Activated CD4-positive, alpha-beta T cell treated with anti-CD3 and anti-CD28 coated beads, Interleukin-2, amount 50 U/mL, for 48 hours (primary cell): ENCODE measurements around the gene MEF2A.
"Not testable (repeated sequence)": the region's sequence is repeated elsewhere in the genome, so short reads cannot be mapped to it uniquely, and the experiment has no call there.

Experiments
- DNase-seq, 2 experiments: peaks; one replicate each; pipeline ENCODE4 v3.0.0-alpha.2; 2020

The MEF2A gene

GRCh38 chr15:99565299-99566156 is at the start of gene MEF2A:
TSS of gene MEF2A (plus strand) at chr15:99565984. CDS start at chr15:99633120, 67,136 bp downstream.
- DNase-seq: peak; percentile 93 to 94

- no peak for DNase-seq
These were observed 47.6 kb upstream of the MEF2A start for GRCh38 chr15:99518191-99518590.

- not testable (repeated sequence) for DNase-seq
These were observed 46.4 kb upstream of the MEF2A start for GRCh38 chr15:99519366-99519765.

DNA sequence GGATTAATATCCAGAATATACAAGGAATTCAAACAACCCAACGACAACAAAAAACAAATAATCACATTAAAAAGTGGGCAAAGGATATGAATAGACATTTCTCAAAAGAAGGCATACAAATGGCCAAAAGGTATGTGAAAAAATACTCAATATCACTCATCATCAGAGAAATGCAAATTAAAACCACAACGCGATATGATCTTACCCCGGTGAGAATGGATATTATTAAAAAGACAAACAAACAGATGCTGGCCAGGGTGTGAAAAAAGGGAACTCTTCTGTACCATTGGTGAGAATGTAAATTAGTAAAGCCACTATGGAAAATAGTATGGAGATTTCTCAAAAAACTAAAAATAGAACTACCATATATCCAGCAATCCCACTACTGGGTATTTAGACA is 43.5 kb upstream of the MEF2A start:
- DNase-seq: no peak

DNA sequence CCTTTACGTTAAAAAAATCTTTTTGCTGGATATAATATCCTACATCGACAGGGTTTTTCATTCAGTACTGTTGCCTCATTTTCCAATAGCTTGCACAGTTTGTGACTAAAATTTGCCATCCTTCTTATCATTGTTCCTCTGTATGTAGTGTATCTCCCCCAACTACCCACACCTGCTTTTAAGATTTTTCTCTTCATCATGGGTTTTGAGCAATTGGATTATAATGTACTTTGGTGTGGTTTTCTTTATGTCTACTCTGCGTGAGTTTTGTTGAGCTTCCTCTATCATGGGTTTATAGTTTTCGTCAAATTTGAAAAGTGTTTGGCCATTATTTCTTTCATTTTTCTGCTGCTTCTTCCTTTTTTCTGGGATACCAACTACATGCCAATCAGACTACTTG is 39.6 kb upstream of the MEF2A start:
- no peak for DNase-seq

GRCh38 chr15:99526671-99527070 is 39.1 kb upstream of the MEF2A start:
- DNase-seq: no peak

DNA sequence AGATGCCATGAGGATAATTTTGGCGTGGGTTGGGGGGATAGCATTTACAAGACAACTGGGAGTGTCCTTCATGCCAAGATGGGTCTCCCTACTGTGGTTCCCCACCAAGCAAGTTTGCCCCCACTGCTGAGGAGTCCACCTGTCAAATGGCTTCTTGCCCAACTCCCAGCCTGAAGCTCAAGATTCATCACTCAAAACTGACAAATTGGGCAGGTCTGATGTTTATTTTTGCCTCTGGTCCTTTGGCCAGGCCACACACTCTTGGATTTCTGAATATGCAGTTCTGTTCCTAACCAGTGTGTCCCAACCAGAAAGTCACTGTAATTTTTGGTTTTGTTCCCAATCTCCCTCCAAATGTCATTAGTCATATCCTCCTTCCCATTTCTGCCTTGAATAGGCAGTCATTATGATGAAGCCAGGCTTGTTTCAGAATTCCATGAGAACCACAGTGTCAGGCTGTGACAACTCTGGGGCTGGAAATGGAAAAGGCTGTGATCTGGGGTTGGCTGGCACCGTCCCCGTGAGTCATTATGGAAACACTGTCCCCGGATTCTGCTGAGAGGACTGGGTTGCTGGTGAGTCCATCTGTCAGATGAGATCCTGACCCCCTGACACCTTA is 29.3 kb upstream of the MEF2A start:
- DNase-seq: no peak

DNA sequence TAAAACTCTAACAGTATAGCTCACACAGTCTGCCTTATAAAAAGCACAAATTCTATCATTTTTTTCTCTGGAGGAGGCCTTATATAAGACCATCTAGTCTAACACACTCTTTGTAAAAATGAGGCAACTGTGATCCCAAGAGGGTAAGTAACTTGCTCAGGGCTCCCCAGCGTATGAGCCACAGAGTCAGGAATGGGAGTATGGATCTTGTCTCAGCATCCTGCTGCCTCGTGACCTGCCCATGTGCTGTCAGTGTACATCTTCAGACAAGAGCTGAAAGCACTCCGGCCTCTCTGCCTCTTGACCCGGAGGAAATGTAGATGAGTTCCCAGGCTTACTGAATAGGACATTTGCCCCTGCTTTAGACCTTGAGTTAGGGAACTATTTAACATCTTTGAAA is 28.4 kb upstream of the MEF2A start:
- no peak for DNase-seq

DNA sequence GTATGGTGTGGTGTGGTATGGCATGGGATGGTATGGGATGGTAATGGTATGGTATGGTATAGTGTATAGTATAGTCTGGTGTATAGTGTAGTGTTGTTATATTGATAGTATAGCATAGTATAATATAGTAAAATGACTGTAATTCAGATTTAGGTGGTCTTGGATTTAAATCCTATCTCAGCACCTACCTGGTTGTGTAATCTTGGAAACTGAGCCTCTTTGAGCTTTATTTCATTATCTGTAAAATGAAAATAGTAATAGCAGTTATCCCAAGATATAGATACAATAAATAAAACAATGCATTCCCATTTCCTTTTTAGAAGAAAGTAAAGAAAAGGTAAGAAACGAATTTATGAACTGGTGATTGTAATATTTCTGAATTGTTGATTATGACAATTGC is 27.5 kb upstream of the MEF2A start:
- DNase-seq: no peak

- no peak for DNase-seq
These were observed 23.0 kb upstream of the MEF2A start for GRCh38 chr15:99542828-99543227.

- DNase-seq: no peak
These were observed 20.2 kb upstream of the MEF2A start for GRCh38 chr15:99545605-99546004.

- no peak for DNase-seq
These were observed 19.2 kb upstream of the MEF2A start for GRCh38 chr15:99546441-99547100.

DNA sequence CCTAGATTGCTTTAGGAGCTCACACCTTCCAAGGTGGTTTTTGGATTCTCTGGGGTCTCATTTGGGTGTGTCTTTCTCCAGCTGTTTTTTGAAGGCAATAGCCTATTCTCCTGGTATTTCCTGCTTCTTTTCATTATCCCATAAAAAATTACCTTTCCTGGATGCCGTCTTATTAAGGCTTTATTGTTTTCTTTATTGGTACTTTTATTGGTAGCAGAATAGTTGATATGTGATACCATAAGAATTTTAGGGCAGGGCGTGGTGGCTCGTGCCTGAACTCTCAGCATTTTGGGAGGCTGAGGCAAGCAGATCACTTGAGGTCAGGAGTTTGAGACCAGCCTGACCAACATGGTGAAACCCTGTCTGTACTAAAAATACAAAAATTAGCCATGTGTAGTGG is 18.3 kb upstream of the MEF2A start:
- DNase-seq: no peak

- DNase-seq: peak; percentile 25 to 27
These were observed 15.7 kb upstream of the MEF2A start for GRCh38 chr15:99550077-99550476.

DNA sequence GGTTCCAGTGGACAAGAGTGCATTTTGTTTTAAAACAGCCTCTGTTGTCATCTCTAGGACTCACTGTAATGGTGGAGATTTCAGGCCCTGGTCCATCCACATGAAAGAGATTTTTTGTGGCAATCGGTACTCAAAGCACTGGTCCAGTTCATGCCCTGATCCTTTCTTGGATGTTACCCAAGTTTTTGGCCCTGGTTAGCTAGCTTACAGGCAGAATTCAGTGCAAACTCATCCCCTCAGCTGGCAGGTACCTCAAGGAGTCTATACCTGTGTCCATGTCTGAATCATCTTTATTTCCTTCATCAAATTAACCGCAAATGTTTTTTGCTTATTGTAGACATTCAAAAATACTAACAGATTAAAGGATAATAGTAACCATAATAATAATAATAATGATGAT is 13.7 kb upstream of the MEF2A start:
- DNase-seq: no peak

DNA sequence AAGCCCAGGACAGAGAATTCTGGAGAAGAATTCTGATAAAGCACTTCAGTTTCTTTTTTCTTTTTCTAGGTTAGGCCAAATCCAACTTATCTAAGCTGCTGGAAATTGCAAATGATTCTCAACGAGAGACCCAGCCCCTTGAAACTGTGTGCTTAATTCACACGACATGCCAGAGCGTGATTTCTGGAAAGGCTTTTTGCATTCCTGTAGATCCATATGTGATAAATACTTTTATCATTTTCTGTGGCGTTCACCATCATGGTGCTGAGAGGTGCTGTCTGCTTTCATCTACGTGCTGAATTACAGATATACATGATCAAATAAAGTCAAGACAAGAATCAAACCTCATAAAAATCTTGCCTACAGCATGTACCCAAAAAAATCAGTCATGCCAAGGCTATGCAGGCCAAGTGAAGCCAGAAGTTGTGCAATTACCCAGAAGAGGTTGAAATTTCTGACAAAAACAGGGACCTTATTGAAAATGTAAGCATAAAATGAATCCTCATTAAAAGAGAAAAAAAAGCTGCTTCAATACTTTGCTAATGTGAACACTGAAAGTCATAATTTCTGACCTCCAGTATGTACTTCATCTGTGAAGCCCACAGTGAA is 10.8 kb upstream of the MEF2A start:
- no peak for DNase-seq

- DNase-seq: no peak
These were observed 9.8 kb upstream of the MEF2A start for GRCh38 chr15:99556011-99556410.

- no peak for DNase-seq
These were observed 9.2 kb upstream of the MEF2A start for GRCh38 chr15:99556578-99556977.

DNA sequence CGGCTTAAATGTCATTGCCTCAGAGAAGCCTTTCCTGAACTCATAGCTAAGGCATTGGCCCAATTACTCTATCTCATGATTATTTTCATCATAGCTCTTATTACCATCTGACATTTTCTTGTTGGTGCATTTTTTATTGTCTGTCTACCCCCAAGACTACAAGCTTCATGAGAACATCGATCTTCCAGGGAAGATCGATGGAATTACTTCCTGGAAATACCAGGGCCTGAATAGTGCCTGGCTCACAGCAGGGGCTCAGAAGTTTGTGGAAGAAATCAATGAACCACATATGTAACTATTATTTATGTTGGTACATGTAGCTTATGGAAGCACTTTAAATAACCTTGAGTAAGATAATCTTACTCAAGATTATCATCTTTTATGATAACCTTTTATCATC is 7.7 kb upstream of the MEF2A start:
- no peak for DNase-seq

DNA sequence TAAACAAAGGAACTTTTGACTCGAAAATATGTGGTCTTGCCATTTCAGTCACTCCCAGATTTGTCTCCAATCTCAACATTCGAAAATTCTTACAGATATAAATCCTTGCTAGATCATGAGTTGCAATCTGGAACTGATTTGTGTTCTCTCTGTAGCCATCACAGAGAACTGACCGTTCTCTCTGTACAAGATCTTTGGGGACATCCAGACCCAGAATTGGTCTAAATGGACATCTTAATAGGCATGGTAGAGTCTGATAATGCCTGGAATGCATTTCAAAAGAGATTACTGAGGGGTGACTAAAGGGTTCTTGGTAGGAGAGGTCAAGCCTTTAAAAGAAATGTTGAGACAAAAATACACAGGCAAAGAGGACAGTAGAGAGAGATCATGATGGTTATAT is 7.2 kb upstream of the MEF2A start:
- DNase-seq: no peak

- DNase-seq: no peak
These were observed 4.1 kb upstream of the MEF2A start for GRCh38 chr15:99561476-99562230.

GRCh38 chr15:99562238-99562637 is 3.5 kb upstream of the MEF2A start:
- no peak for DNase-seq
